ENCODE results near the gene ESRRA. TPM values are rescaled to one million over a fixed set of nuclear protein-coding genes. Genes with fewer than 3 reads are reported as not detected.

Gene ESRRA
- total and polyA plus RNA-seq, 2 of the 8 experiments (the other 6 are each of a cell fraction or from before 2014, with no cell fraction given), result 18.2 to 37.0 TPM

DNA sequence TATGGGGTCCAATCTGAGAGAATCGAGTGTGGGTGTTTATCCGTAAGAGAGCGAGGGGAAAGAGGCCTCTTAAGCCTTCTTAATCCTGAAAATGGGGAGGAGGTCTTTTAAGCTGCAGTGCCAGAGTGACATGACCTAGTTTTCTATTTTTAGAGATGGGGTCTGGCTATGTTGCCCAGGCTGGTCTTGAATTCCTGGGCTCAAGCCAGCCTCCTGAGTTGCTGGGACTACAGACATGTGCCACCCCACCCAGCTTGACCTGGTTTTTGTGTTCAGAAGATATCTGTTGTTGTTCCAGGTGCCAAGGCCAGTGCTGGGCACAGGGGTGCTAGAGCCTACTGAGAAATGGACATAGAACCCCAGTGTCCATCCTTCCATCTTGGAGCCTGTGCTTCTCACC, 22.2 kb upstream of the ESRRA start (continued):
- TF ChIP-seq, protein P1, sequence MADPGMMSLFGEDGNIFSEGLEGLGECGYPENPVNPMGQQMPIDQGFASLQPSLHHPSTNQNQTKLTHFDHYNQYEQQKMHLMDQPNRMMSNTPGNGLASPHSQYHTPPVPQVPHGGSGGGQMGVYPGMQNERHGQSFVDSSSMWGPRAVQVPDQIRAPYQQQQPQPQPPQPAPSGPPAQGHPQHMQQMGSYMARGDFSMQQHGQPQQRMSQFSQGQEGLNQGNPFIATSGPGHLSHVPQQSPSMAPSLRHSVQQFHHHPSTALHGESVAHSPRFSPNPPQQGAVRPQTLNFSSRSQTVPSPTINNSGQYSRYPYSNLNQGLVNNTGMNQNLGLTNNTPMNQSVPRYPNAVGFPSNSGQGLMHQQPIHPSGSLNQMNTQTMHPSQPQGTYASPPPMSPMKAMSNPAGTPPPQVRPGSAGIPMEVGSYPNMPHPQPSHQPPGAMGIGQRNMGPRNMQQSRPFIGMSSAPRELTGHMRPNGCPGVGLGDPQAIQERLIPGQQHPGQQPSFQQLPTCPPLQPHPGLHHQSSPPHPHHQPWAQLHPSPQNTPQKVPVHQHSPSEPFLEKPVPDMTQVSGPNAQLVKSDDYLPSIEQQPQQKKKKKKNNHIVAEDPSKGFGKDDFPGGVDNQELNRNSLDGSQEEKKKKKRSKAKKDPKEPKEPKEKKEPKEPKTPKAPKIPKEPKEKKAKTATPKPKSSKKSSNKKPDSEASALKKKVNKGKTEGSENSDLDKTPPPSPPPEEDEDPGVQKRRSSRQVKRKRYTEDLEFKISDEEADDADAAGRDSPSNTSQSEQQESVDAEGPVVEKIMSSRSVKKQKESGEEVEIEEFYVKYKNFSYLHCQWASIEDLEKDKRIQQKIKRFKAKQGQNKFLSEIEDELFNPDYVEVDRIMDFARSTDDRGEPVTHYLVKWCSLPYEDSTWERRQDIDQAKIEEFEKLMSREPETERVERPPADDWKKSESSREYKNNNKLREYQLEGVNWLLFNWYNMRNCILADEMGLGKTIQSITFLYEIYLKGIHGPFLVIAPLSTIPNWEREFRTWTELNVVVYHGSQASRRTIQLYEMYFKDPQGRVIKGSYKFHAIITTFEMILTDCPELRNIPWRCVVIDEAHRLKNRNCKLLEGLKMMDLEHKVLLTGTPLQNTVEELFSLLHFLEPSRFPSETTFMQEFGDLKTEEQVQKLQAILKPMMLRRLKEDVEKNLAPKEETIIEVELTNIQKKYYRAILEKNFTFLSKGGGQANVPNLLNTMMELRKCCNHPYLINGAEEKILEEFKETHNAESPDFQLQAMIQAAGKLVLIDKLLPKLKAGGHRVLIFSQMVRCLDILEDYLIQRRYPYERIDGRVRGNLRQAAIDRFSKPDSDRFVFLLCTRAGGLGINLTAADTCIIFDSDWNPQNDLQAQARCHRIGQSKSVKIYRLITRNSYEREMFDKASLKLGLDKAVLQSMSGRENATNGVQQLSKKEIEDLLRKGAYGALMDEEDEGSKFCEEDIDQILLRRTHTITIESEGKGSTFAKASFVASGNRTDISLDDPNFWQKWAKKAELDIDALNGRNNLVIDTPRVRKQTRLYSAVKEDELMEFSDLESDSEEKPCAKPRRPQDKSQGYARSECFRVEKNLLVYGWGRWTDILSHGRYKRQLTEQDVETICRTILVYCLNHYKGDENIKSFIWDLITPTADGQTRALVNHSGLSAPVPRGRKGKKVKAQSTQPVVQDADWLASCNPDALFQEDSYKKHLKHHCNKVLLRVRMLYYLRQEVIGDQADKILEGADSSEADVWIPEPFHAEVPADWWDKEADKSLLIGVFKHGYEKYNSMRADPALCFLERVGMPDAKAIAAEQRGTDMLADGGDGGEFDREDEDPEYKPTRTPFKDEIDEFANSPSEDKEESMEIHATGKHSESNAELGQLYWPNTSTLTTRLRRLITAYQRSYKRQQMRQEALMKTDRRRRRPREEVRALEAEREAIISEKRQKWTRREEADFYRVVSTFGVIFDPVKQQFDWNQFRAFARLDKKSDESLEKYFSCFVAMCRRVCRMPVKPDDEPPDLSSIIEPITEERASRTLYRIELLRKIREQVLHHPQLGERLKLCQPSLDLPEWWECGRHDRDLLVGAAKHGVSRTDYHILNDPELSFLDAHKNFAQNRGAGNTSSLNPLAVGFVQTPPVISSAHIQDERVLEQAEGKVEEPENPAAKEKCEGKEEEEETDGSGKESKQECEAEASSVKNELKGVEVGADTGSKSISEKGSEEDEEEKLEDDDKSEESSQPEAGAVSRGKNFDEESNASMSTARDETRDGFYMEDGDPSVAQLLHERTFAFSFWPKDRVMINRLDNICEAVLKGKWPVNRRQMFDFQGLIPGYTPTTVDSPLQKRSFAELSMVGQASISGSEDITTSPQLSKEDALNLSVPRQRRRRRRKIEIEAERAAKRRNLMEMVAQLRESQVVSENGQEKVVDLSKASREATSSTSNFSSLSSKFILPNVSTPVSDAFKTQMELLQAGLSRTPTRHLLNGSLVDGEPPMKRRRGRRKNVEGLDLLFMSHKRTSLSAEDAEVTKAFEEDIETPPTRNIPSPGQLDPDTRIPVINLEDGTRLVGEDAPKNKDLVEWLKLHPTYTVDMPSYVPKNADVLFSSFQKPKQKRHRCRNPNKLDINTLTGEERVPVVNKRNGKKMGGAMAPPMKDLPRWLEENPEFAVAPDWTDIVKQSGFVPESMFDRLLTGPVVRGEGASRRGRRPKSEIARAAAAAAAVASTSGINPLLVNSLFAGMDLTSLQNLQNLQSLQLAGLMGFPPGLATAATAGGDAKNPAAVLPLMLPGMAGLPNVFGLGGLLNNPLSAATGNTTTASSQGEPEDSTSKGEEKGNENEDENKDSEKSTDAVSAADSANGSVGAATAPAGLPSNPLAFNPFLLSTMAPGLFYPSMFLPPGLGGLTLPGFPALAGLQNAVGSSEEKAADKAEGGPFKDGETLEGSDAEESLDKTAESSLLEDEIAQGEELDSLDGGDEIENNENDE (IDR thresholded peaks at IDR 0.05; ENCODE audit: insufficient replicate concordance, low read length), result no peak
- TF ChIP-seq RBBP5 (IDR thresholded peaks at IDR 0.05; ENCODE audit: borderline replicate concordance, low read depth, low read length), result no peak
